GM13977 (cell line): Measurements from ENCODE around the gene RICTOR.

Experiments
- DNase-seq: peaks from one replicate; pipeline ENCODE4 v3.0.0; 2012; ENCODE audit warnings: low spot score
- in situ Hi-C: fragments of 300-500 bp; cut with MboI; formaldehyde crosslinking; loops from one replicate; pipeline ENCODE4 v1.12.0; 2022; ENCODE audit warnings: low sequenced_read_pairs, low pct_unique_long_range_greater_than_20kb, mixed read lengths, inconsistent platforms; ENCODE audit not compliant: unreplicated experiment
- TF ChIP-seq, protein P1 (sequence below): IDR thresholded peaks from 2 replicates; pipeline ENCODE4 v1.5.1; 2012; ENCODE audit warnings: mild to moderate bottlenecking, control low read depth; ENCODE audit not compliant: insufficient read depth; ENCODE audit errors: extremely low read depth, missing control alignments

Gene RICTOR

DNA sequence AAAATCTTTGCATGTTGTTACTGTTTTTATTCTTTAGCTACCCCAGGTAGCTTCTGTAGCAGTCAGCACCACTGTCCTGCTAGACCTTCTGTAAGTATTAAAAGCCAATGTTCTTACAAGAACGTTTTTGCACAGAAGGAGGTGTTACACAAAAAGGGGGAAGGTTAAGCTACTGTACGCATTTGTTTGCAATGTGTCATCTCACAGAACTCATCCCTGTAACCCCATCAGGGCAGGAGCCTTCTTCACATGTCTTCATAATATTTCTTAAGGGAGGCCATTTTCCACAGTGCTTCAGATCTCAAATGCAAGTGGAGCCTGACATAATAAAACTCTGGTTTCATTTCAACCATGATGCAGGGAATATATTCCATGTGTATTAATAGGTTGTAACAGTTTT is 160.5 kb downstream of the RICTOR start:
- DNase-seq = no peak
- in situ Hi-C loops = loop anchor here (25.0 kb wide), 1 partner anchor 476 kb away; no protein-coding TSS in a partner anchor
- TF ChIP-seq, protein P1, sequence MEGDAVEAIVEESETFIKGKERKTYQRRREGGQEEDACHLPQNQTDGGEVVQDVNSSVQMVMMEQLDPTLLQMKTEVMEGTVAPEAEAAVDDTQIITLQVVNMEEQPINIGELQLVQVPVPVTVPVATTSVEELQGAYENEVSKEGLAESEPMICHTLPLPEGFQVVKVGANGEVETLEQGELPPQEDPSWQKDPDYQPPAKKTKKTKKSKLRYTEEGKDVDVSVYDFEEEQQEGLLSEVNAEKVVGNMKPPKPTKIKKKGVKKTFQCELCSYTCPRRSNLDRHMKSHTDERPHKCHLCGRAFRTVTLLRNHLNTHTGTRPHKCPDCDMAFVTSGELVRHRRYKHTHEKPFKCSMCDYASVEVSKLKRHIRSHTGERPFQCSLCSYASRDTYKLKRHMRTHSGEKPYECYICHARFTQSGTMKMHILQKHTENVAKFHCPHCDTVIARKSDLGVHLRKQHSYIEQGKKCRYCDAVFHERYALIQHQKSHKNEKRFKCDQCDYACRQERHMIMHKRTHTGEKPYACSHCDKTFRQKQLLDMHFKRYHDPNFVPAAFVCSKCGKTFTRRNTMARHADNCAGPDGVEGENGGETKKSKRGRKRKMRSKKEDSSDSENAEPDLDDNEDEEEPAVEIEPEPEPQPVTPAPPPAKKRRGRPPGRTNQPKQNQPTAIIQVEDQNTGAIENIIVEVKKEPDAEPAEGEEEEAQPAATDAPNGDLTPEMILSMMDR = no peak

GRCh38 chr5:38911933-38912332 is 162.3 kb downstream of the RICTOR start:
- DNase-seq = no peak
- TF ChIP-seq, protein P1 = no peak
- in situ Hi-C loops = loop anchor here (25.0 kb wide), 1 partner anchor 475 kb away; no protein-coding TSS in a partner anchor

DNA sequence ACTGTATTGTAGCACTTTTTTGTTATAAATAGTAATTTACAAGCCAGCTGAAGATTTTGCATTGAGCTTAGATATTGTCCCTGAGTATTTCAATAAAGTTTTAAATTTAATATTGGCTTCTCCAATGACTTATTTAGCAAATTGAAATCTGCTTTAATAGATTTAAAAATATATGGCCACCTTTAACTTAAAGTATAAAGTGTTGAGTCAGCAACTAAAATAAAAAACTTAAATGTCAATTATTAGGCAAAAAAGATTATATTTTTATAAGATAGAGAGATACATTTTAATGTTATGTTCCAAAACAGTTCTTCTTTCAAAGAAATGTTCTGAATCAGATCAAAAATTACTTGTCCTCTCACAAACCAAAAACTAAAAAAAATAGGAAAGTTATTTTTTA is 167.7 kb downstream of the RICTOR start:
- in situ Hi-C loops = loop anchor here (25.0 kb wide), 1 partner anchor 469 kb away; no protein-coding TSS in a partner anchor
- DNase-seq = no peak
- TF ChIP-seq, protein P1 = no peak

DNA sequence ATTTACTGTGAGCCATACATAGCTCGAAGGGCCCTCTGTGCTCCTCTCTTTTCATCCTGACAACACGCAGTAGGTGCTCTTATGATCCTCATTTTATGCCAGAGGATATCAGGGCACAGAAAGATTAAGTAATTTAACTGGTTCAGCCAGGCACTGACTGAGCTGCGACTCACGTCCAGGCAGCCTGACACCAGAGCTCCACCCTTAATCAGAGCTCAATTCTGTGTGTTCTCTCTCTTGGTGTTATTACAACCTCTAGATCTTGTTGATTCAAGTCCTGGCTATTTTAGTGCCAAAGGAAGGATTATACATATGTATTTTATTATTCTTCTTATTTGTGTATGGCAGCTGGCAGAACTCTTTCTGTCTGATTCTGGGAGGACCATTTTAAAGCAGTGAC is 168.7 kb downstream of the RICTOR start:
- no peak for DNase-seq
- TF ChIP-seq, protein P1 = no peak
- in situ Hi-C loops = loop anchor here (25.0 kb wide), 1 partner anchor 468 kb away; no protein-coding TSS in a partner anchor

DNA sequence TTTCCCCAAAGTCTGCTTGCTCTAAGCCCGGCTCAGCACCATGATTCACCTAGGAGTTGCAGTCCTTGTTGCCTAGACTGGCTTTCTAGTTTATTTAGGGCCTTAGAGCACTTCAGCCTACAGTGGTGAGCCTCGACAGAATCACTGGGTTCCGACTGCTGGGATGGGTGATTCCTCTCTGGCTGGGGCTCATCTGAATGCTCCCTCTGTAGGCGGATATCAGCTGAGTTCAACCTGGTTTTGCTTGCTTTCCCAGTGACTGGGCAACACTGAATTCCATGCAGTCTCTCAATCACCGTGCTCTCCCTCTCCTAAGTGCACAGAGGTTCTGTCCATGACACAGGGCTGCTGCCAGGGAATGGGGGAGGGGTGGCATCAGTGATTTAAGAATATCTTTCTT is 174.3 kb downstream of the RICTOR start:
- TF ChIP-seq, protein P1 = no peak
- DNase-seq = no peak
- in situ Hi-C loops = loop anchor here (25.0 kb wide), 1 partner anchor 463 kb away; no protein-coding TSS in a partner anchor

DNA sequence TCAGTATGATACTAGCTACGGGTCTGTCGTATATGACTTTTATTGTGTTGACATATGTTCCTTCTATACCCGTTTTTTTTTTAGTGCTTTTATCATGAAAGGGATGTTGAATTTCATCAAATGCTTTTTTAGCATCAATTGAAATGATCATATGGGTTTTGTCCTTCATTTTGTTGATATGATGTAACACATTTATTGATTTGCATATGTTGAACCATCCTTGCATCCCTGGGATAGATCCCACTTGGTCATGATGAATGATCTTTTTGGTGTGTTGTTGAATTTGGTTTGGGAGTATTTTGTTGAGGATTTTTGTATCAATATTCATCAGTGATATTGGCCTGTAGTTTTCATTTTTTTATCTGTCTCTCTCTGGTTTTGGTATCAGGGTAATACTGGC is 177.4 kb downstream of the RICTOR start:
- TF ChIP-seq, protein P1 = no peak
- DNase-seq = no peak
- in situ Hi-C loops = no loop called here
